SK-N-SH treated with all-trans-retinoic acid at 6 μM for 48 hours (cell line): Measurements from ENCODE around the gene TREML4.
"Not testable (repeated sequence)": the region's sequence is repeated elsewhere in the genome, so short reads cannot be mapped to it uniquely, and the experiment has no call there.

Experiments
- ATAC-seq: fragments of 200-7000 bp; cut with Tn5 transposase; 3 replicates; pipeline ENCODE4 v1.9.1; 2020; ENCODE audit warnings: mild to moderate bottlenecking, moderate library complexity
- ARNTL ChIP-seq: fragments of 450-650 bp; formaldehyde crosslinking; IDR thresholded peaks from 2 replicates; pipeline ENCODE4 v1.5.0; 2020; ENCODE audit warnings: low read depth, mild to moderate bottlenecking, moderate library complexity, borderline replicate concordance
- BACH2 ChIP-seq: fragments of 250-450 bp; sonication (Bioruptor Pico); IDR thresholded peaks from 2 replicates; pipeline ENCODE4 v1.9.0; 2021; ENCODE audit warnings: mild to moderate bottlenecking, borderline replicate concordance
- CREB5 ChIP-seq: fragments of 250-450 bp; sonication (Bioruptor Pico); IDR thresholded peaks from 2 replicates; pipeline ENCODE4 v1.5.1; 2020; ENCODE audit warnings: low read depth, mild to moderate bottlenecking, moderate library complexity
- CSDC2 ChIP-seq: fragments of 250-450 bp; sonication (Bioruptor Pico); IDR thresholded peaks from 2 replicates; pipeline ENCODE4 v1.5.0; 2020; ENCODE audit warnings: mild to moderate bottlenecking, moderate library complexity
- CSRNP3 ChIP-seq: fragments of 250-450 bp; sonication (Bioruptor Pico); IDR thresholded peaks from 2 replicates; pipeline ENCODE4 v1.5.1; 2021; ENCODE audit warnings: mild to moderate bottlenecking, moderate library complexity
- ESRRG ChIP-seq: fragments of 250-450 bp; sonication (Bioruptor Pico); IDR thresholded peaks from 2 replicates; pipeline ENCODE4 v1.6.1; 2021; ENCODE audit warnings: mild to moderate bottlenecking
- GLIS3 ChIP-seq: fragments of 250-450 bp; sonication (Bioruptor Pico); IDR thresholded peaks from 2 replicates; pipeline ENCODE4 v1.5.0; 2020; ENCODE audit warnings: mild to moderate bottlenecking, moderate library complexity
- ISL1 ChIP-seq: fragments of 250-450 bp; sonication (Bioruptor Pico); IDR thresholded peaks from 2 replicates; pipeline ENCODE4 v2.1.2; 2022; ENCODE audit warnings: mild to moderate bottlenecking, moderate library complexity
- OSR1 ChIP-seq: fragments of 250-450 bp; sonication (Bioruptor Pico); IDR thresholded peaks from 2 replicates; pipeline ENCODE4 v1.8.0; 2022; ENCODE audit warnings: moderate library complexity, mild to moderate bottlenecking, inconsistent platforms
- POU6F1 ChIP-seq: fragments of 250-450 bp; sonication (Bioruptor Pico); IDR thresholded peaks from 2 replicates; pipeline ENCODE4 v1.8.0; 2021; ENCODE audit warnings: low read depth, mild to moderate bottlenecking, moderate library complexity, borderline replicate concordance
- PPARA ChIP-seq: fragments of 250-450 bp; sonication (Bioruptor Pico); IDR thresholded peaks from 2 replicates; pipeline ENCODE4 v1.5.0; 2020; ENCODE audit warnings: mild to moderate bottlenecking, borderline replicate concordance
- RARB ChIP-seq: fragments of 250-450 bp; sonication (Bioruptor Pico); IDR thresholded peaks from 2 replicates; pipeline ENCODE4 v1.8.0; 2021; ENCODE audit warnings: mild to moderate bottlenecking, moderate library complexity
- SNAI2 ChIP-seq: fragments of 250-450 bp; sonication (Bioruptor Pico); IDR thresholded peaks from 2 replicates; pipeline ENCODE4 v1.5.0; 2020; ENCODE audit warnings: mild to moderate bottlenecking, moderate library complexity
- TCF4 ChIP-seq: fragments of 250-450 bp; sonication (Bioruptor Pico); IDR thresholded peaks from 2 replicates; pipeline ENCODE4 v1.8.0; 2021; ENCODE audit warnings: mild to moderate bottlenecking, moderate library complexity, borderline replicate concordance
- TOX ChIP-seq: fragments of 250-450 bp; sonication (Bioruptor Pico); IDR thresholded peaks from 2 replicates; pipeline ENCODE4 v1.8.0; 2021; ENCODE audit warnings: mild to moderate bottlenecking, moderate library complexity, borderline replicate concordance
- ZC3H10 ChIP-seq: fragments of 250-450 bp; sonication (Bioruptor Pico); IDR thresholded peaks from 2 replicates; pipeline ENCODE4 v1.5.1; 2021; ENCODE audit warnings: mild to moderate bottlenecking, moderate library complexity
- ZFP3 ChIP-seq: fragments of 250-450 bp; sonication (Bioruptor Pico); IDR thresholded peaks from 2 replicates; pipeline ENCODE4 v1.5.0; 2020; ENCODE audit warnings: mild to moderate bottlenecking, moderate library complexity
- ZNF565 ChIP-seq: fragments of 450-650 bp; formaldehyde crosslinking; conservative IDR thresholded peaks from 2 replicates; pipeline ENCODE4 v1.5.0; 2020; ENCODE audit warnings: low read depth, mild to moderate bottlenecking, moderate library complexity
- ZNF70 ChIP-seq: fragments of 450-650 bp; formaldehyde crosslinking; IDR thresholded peaks from 2 replicates; pipeline ENCODE4 v1.5.0; 2020; ENCODE audit warnings: mild to moderate bottlenecking, moderate library complexity
- ZNF8 ChIP-seq: fragments of 450-650 bp; formaldehyde crosslinking; IDR thresholded peaks from 2 replicates; pipeline ENCODE4 v1.5.0; 2020; ENCODE audit warnings: mild to moderate bottlenecking, moderate library complexity
- TF ChIP-seq, protein P1 (sequence below): fragments of 250-450 bp; sonication (Bioruptor Pico); IDR thresholded peaks from 2 replicates; pipeline ENCODE4 v1.5.0; 2020; ENCODE audit warnings: mild to moderate bottlenecking, moderate library complexity

The TREML4 gene

DNA sequence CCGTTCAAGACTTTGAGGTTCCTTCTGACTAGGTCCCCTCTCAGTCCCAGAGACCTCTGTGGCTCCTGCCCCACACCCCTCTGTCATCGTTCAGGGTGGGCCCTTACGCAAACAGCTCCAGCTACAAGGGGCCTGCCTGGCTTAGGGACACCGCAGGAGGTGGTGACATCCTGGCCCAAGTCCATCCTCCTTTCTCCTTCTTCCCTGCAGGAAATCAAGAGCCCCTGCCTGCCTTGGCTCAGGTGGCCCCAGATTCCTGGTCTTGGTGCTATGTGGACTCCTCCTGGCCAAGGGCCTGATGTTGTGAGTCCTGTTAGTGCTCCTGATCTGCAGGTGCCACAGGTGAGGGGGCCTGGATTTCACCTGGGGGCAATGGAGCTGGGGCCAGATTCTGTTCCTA, 8.1 kb downstream of the TREML4 start:
- no peak for TF ChIP-seq CSDC2
- TF ChIP-seq ZNF565 (CRISPR knock-in tag), result no peak
- TF ChIP-seq, all 23 proteins: peak for 0
- no peak for ATAC-seq

- TF ChIP-seq BACH2 (no peak), ZFP3 (CRISPR knock-in tag) (no peak), RARB (CRISPR knock-in tag) (no peak), ISL1 (CRISPR knock-in tag) (no peak), OSR1 (CRISPR knock-in tag) (no peak), CSRNP3 (no peak), GLIS3 (CRISPR knock-in tag) (no peak), SNAI2 (CRISPR knock-in tag) (no peak), TOX (CRISPR knock-in tag) (no peak), ZNF8 (CRISPR knock-in tag) (no peak), ZC3H10 (CRISPR knock-in tag) (no peak), TCF4 (CRISPR knock-in tag) (no peak), ESRRG (CRISPR knock-in tag) (no peak), CSDC2 (no peak), CREB5 (no peak), POU6F1 (no peak), PPARA (CRISPR knock-in tag) (no peak), ZNF70 (CRISPR knock-in tag) (no peak), ARNTL (CRISPR knock-in tag) (no peak)
- TF ChIP-seq, protein P1, sequence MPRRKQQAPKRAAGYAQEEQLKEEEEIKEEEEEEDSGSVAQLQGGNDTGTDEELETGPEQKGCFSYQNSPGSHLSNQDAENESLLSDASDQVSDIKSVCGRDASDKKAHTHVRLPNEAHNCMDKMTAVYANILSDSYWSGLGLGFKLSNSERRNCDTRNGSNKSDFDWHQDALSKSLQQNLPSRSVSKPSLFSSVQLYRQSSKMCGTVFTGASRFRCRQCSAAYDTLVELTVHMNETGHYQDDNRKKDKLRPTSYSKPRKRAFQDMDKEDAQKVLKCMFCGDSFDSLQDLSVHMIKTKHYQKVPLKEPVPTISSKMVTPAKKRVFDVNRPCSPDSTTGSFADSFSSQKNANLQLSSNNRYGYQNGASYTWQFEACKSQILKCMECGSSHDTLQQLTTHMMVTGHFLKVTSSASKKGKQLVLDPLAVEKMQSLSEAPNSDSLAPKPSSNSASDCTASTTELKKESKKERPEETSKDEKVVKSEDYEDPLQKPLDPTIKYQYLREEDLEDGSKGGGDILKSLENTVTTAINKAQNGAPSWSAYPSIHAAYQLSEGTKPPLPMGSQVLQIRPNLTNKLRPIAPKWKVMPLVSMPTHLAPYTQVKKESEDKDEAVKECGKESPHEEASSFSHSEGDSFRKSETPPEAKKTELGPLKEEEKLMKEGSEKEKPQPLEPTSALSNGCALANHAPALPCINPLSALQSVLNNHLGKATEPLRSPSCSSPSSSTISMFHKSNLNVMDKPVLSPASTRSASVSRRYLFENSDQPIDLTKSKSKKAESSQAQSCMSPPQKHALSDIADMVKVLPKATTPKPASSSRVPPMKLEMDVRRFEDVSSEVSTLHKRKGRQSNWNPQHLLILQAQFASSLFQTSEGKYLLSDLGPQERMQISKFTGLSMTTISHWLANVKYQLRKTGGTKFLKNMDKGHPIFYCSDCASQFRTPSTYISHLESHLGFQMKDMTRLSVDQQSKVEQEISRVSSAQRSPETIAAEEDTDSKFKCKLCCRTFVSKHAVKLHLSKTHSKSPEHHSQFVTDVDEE (CRISPR knock-in tag), result no peak
- ATAC-seq, result no peak
Observed at GRCh38 chr6:41237128-41237527, 9.0 kb downstream of the TREML4 start.

DNA sequence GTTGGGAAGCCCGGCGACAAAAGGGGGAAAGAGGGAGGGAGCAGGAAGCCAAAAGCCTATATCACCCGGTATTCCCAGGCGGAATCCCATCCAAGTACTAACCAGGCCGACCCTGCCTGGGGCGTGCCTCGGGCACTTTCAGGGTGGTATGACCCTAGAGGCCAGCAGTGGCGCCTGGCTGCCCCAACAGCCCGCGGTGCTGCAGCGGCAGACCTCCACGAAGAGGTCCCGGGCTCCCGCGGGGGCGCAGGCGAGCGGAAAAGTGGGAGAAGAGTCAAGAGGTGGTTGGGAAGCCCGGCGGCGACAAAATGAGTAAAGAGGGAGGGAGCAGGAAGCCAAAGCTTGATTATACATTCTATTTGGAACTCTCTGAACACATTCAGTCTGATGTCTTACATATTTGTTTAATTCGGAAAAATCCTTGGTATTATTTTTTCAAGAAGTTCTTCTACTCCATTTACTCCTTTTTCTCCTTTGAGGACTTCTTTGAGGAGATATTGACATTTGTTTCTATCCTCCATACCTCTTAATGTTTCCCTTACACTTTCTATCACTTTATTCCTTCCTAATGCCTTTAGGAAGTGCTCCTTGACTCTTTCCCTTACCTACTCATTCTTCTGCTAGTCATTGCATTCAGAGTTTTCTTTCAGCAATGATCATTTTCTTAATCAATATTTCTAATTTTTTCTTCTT, 11.5 kb downstream of the TREML4 start:
- TF ChIP-seq, protein P1 (CRISPR knock-in tag), result no peak
- ATAC-seq, result no peak

GRCh38 chr6:41246529-41246928, 18.4 kb downstream of the TREML4 start:
- not testable (repeated sequence) for ATAC-seq
